Raji (cell line): Measurements from ENCODE around the gene DIPK1B.

Experiments used
- POLR2A ChIP-seq: IDR thresholded peaks from 2 replicates; pipeline ENCODE4 v1.6.1; 2011; ENCODE audit warnings: low read depth, low read length, control low read depth; ENCODE audit not compliant: insufficient read depth

The DIPK1B gene

DNA sequence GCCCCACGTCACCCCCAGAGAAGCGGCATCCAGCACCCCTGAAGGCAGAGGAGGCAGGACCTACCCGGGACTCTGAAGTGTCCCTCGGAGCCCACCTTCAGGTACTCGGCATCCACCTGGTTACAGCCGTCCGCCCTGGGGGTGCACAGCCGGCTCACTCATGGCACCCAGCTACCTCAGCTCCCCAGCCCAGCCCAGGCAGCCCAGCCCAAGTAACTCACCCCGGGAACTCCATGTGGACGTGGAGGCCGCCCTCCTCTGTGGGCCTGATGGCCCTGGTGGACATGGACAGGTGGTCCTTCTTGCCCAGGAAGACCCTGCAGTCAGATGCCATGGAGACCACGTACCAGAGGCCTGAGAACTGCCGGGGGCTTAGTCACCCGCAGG, 51.3 kb downstream of the DIPK1B start:
- TF ChIP-seq POLR2A: no peak

GRCh38 chr9:136764301-136764891, 52.0 kb downstream of the DIPK1B start, which contains the start of gene LCN15:
Gene LCN15 (minus strand): TSS chr9:136764518. CDS start chr9:136764488, 30 bp downstream.
- no peak for TF ChIP-seq POLR2A

GRCh38 chr9:136765041-136765440, 52.7 kb downstream of the DIPK1B start:
- no peak for TF ChIP-seq POLR2A

- no peak for TF ChIP-seq POLR2A
Observed at GRCh38 chr9:136769710-136770191, 57.4 kb downstream of the DIPK1B start.

- TF ChIP-seq POLR2A: no peak
Observed at GRCh38 chr9:136771907-136772415, 59.6 kb downstream of the DIPK1B start.

GRCh38 chr9:136773386-136774044, 61.1 kb downstream of the DIPK1B start:
- TF ChIP-seq POLR2A: peak; percentile 59
